ENCODE data around the gene EEF2K. TPM values are rescaled to one million over a fixed set of nuclear protein-coding genes. Genes with fewer than 3 reads are reported as not detected.
A peak's percentile ranks its signal among the peaks of the same experiment; 100 is the strongest.

Gene EEF2K
- total RNA-seq, 1 donor from 2014 or later, result 19.3 TPM

- H3K27ac Mint-ChIP-seq (ENCODE audit: unreplicated experiment), result peak overlapping the region; percentile 67
- peaks cover 6% of the 10 kb centered on the region for H3K4me1 Mint-ChIP-seq (ENCODE audit: unreplicated experiment)
- DNase-seq (ENCODE audit: low spot score), result no peak
- no peak for TF ChIP-seq CTCF (IDR thresholded peaks at IDR 0.05; ENCODE audit: unreplicated experiment)
- peaks cover 15% of the 10 kb centered on the region for H3K27me3 Mint-ChIP-seq (ENCODE audit: unreplicated experiment)
- no peaks in the 10 kb centered on the region for H3K36me3 Mint-ChIP-seq (ENCODE audit: low read depth, unreplicated experiment)
- peak overlapping the region; percentile 83 for H3K4me3 Mint-ChIP-seq (ENCODE audit: unreplicated experiment)
- H3K9me3 Mint-ChIP-seq (ENCODE audit: unreplicated experiment), result no peaks in the 10 kb centered on the region
Observed at GRCh38 chr16:22296225-22297113, 90.4 kb downstream of the EEF2K start.

DNA sequence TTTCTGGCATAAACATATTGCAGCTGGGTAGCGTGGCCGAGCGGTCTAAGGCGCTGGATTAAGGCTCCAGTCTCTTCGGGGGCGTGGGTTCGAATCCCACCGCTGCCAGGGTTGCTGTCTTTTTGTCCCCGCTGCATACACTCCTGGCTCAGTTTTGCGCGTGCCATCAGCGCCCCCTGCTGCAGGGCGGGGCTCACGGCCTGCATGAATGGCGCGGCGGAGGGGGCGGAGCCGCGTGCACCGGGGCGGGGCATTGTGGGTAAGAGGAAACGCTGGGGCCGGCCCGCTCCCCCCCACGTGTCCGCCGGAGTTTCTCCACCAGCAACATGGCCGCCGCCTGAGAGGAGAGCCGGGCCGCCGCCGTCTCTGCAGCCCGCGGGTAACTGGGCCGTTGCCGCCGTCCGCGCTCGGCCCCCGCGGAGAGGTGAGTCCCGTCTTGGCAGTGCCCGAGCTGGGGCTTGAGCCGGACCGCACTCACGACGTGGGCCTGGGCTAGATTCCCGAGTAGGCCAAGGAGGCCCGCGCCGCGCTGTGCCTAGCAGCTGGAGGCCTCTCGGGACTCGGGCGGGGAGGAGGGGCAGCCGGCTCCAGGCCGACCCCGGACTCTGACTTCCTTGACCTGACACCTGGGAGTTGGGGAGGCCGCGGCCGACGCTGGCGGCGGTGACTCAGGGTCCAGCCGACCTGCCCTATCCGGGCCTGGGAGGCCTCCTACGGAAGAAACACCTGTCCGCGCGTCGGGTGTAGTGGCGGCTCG lies 91.2 kb downstream of the EEF2K start, which contains the start of gene POLR3E:
Gene POLR3E (plus strand): TSS at position 296 of the 757 bp plus-strand sequence. CDS start 5,560 bp downstream, outside the sequence.
- Mint-ChIP-seq H3K27me3 (ENCODE audit: unreplicated experiment) (peaks cover 17% of the 10 kb centered on the region), H3K9me3 (ENCODE audit: unreplicated experiment) (no peaks in the 10 kb centered on the region), H3K4me3 (ENCODE audit: unreplicated experiment) (peak within 1 kb of the TSS; percentile 96), H3K36me3 (ENCODE audit: low read depth, unreplicated experiment) (peaks cover 4% of the 10 kb centered on the region), H3K27ac (ENCODE audit: unreplicated experiment) (peak within 1 kb of the TSS; percentile 98), H3K4me1 (ENCODE audit: unreplicated experiment) (peaks cover 6% of the 10 kb centered on the region)
- DNase-seq (ENCODE audit: low spot score), result peak; percentile 100
- TF ChIP-seq CTCF (IDR thresholded peaks at IDR 0.05; ENCODE audit: unreplicated experiment), result peak; percentile 91

DNA sequence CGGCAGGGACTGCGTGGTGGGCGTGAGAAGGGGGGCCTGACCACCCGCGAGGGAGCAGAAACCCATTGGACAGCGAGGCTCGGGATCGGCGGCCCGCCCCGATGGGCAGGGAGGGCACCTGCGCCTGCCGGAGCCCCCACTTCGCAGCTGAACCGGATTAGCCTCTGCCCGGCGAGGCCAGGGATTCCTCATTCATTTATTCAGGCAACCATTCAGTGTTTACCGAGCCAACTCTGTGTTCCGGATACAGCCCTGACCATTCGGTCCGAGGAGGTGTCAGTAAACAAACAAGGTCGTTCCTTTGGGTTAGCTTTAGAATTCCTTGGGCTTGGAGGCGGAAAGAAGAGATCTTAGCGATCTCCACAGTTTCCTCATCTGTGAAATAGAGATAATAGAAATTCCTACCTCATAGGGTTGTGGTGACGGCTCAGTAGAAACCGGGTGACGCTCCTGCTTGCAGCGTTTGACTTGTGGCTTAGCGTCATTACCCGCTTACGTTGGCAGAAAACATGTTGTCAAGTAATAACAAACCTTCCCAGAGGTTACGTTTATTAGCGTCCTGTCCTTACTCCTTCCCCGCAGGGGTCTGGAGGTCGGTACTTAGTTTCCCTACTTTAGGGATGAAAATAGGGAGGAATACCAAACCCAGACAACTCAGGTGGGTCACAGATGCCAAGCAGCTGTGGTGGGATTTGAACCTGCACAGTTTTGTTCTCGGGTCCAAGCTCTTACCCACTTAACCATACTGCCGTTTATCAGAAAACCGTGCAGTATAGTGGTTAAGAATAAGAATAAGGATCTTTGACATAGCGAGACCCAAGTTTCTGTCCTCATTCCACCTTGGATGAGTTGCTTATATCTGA lies 92.0 kb downstream of the EEF2K start:
- H3K27me3 Mint-ChIP-seq (ENCODE audit: unreplicated experiment), result peaks cover 17% of the 10 kb centered on the region
- DNase-seq (ENCODE audit: low spot score), result peak; percentile 78
- no peak for TF ChIP-seq CTCF (IDR thresholded peaks at IDR 0.05; ENCODE audit: unreplicated experiment)
- no peaks in the 10 kb centered on the region for H3K9me3 Mint-ChIP-seq (ENCODE audit: unreplicated experiment)
- peaks cover 6% of the 10 kb centered on the region for H3K4me1 Mint-ChIP-seq (ENCODE audit: unreplicated experiment)
- H3K4me3 Mint-ChIP-seq (ENCODE audit: unreplicated experiment), result peak overlapping the region; percentile 96
- peak overlapping the region; percentile 98 for H3K27ac Mint-ChIP-seq (ENCODE audit: unreplicated experiment)
- peaks cover 8% of the 10 kb centered on the region for H3K36me3 Mint-ChIP-seq (ENCODE audit: low read depth, unreplicated experiment)

- H3K27me3 Mint-ChIP-seq (ENCODE audit: unreplicated experiment), result peaks cover 17% of the 10 kb centered on the region
- no peak for TF ChIP-seq CTCF (IDR thresholded peaks at IDR 0.05; ENCODE audit: unreplicated experiment)
- H3K4me1 Mint-ChIP-seq (ENCODE audit: unreplicated experiment), result peaks cover 6% of the 10 kb centered on the region
- DNase-seq (ENCODE audit: low spot score), result no peak
- peak overlapping the region; percentile 5 for H3K4me3 Mint-ChIP-seq (ENCODE audit: unreplicated experiment)
- H3K27ac Mint-ChIP-seq (ENCODE audit: unreplicated experiment), result peak overlapping the region; percentile 72
- H3K9me3 Mint-ChIP-seq (ENCODE audit: unreplicated experiment), result no peaks in the 10 kb centered on the region
- peaks cover 12% of the 10 kb centered on the region for H3K36me3 Mint-ChIP-seq (ENCODE audit: low read depth, unreplicated experiment)
Observed at GRCh38 chr16:22299036-22299435, 93.0 kb downstream of the EEF2K start.

All from endothelial cell (in vitro differentiated cells).